ENCODE measurements around the gene ADRA2A.

ADRA2A gene

GRCh38 chr10:111110771-111111170 is 33.9 kb downstream of the ADRA2A start:
- no peak for TF ChIP-seq GATA3 (IDR thresholded peaks at IDR 0.05; ENCODE audit: low read depth, low read length)
- TF ChIP-seq GATA2 (IDR thresholded peaks at IDR 0.05; ENCODE audit: low read depth, low read length): no peak

- TF ChIP-seq GATA3 (IDR thresholded peaks at IDR 0.05; ENCODE audit: low read depth, low read length) (no peak), GATA2 (IDR thresholded peaks at IDR 0.05; ENCODE audit: low read depth, low read length) (no peak)
Observed at GRCh38 chr10:111112333-111112732, 35.5 kb downstream of the ADRA2A start.

GRCh38 chr10:111113238-111113960 is 36.6 kb downstream of the ADRA2A start:
- no peak for TF ChIP-seq GATA2 (IDR thresholded peaks at IDR 0.05; ENCODE audit: low read depth, low read length)
- TF ChIP-seq GATA3 (IDR thresholded peaks at IDR 0.05; ENCODE audit: low read depth, low read length): no peak

GRCh38 chr10:111113961-111114757 is 37.3 kb downstream of the ADRA2A start:
- TF ChIP-seq GATA3 (IDR thresholded peaks at IDR 0.05; ENCODE audit: low read depth, low read length) (no peak), GATA2 (IDR thresholded peaks at IDR 0.05; ENCODE audit: low read depth, low read length) (no peak)

- no peak for TF ChIP-seq GATA2 (IDR thresholded peaks at IDR 0.05; ENCODE audit: low read depth, low read length)
- TF ChIP-seq GATA3 (IDR thresholded peaks at IDR 0.05; ENCODE audit: low read depth, low read length): no peak
Observed at GRCh38 chr10:111114758-111115500, 38.1 kb downstream of the ADRA2A start.

- no peak for TF ChIP-seq GATA3 (IDR thresholded peaks at IDR 0.05; ENCODE audit: low read depth, low read length)
- no peak for TF ChIP-seq GATA2 (IDR thresholded peaks at IDR 0.05; ENCODE audit: low read depth, low read length)
Observed at GRCh38 chr10:111116211-111116610, 39.4 kb downstream of the ADRA2A start.

GRCh38 chr10:111116762-111117445 is 40.1 kb downstream of the ADRA2A start:
- TF ChIP-seq GATA3 (IDR thresholded peaks at IDR 0.05; ENCODE audit: low read depth, low read length) (no peak), GATA2 (IDR thresholded peaks at IDR 0.05; ENCODE audit: low read depth, low read length) (no peak)

- TF ChIP-seq GATA2 (IDR thresholded peaks at IDR 0.05; ENCODE audit: low read depth, low read length) (no peak), GATA3 (IDR thresholded peaks at IDR 0.05; ENCODE audit: low read depth, low read length) (no peak)
Observed at GRCh38 chr10:111117528-111118277, 40.9 kb downstream of the ADRA2A start.

- no peak for TF ChIP-seq GATA3 (IDR thresholded peaks at IDR 0.05; ENCODE audit: low read depth, low read length)
- TF ChIP-seq GATA2 (IDR thresholded peaks at IDR 0.05; ENCODE audit: low read depth, low read length): no peak
Observed at GRCh38 chr10:111118758-111119157, 41.9 kb downstream of the ADRA2A start.

- TF ChIP-seq GATA3 (IDR thresholded peaks at IDR 0.05; ENCODE audit: low read depth, low read length) (no peak), GATA2 (IDR thresholded peaks at IDR 0.05; ENCODE audit: low read depth, low read length) (no peak)
Observed at GRCh38 chr10:111119637-111120036, 42.8 kb downstream of the ADRA2A start.

GRCh38 chr10:111122127-111122526 is 45.3 kb downstream of the ADRA2A start:
- no peak for TF ChIP-seq GATA2 (IDR thresholded peaks at IDR 0.05; ENCODE audit: low read depth, low read length)
- no peak for TF ChIP-seq GATA3 (IDR thresholded peaks at IDR 0.05; ENCODE audit: low read depth, low read length)

- TF ChIP-seq GATA2 (IDR thresholded peaks at IDR 0.05; ENCODE audit: low read depth, low read length) (no peak), GATA3 (IDR thresholded peaks at IDR 0.05; ENCODE audit: low read depth, low read length) (no peak)
Observed at GRCh38 chr10:111123883-111124282, 47.1 kb downstream of the ADRA2A start.

- no peak for TF ChIP-seq GATA3 (IDR thresholded peaks at IDR 0.05; ENCODE audit: low read depth, low read length)
- no peak for TF ChIP-seq GATA2 (IDR thresholded peaks at IDR 0.05; ENCODE audit: low read depth, low read length)
Observed at GRCh38 chr10:111125102-111125501, 48.3 kb downstream of the ADRA2A start.

All from SH-SY5Y (cell line).